HG03095 (cell line): ENCODE data around the gene TOR2A.

Experiments used
- ATAC-seq: cut with Tn5 transposase; IDR thresholded peaks from one replicate; pipeline ENCODE4 v1.9.1; 2021; ENCODE audit warnings: moderate library complexity; ENCODE audit not compliant: unreplicated experiment

TOR2A gene

GRCh38 chr9:127700594-127701255 lies 34.4 kb downstream of the TOR2A start:
- ATAC-seq: no peak

GRCh38 chr9:127700140-127700539 lies 35.0 kb downstream of the TOR2A start:
- no peak for ATAC-seq

GRCh38 chr9:127698985-127699670 lies 36.0 kb downstream of the TOR2A start:
- peak; percentile 81 for ATAC-seq

DNA sequence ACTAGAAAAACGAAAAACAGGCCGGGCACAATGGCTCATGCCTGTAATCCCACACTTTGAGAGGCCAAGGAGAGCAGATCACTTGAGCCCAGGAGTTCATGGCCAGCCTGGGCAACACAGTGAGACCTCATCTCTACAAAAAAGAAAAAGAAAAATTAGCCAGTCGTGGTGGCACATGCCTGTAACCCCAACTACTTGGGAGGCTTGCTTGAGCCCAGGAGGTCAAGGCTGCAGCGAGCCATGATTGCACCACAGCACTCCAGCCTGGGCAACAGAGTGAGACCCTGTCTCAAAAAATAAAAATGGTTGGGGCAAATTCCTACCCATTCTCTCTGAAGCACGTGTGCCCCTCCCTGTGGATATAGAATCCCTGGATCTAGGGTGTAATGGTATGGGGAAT lies 36.7 kb downstream of the TOR2A start:
- no peak for ATAC-seq

DNA sequence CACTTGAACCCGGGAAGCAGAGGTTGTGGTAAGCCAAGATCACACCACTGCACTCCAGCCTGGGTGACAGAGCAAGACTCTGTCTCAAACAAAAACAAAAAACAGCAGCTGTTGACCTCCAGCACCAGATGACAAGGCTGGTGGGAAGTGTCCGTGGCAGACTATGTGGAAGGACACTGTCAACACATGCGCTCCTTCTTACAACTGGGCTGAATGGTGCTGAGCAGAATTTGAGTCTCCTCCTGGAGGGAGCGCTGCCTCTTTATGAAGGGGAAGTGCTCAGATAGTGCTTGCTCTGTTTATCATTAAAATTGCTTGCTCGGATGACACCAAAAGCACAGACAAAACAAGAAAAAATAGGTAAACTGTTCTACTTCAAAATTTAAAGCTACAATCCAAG lies 37.5 kb downstream of the TOR2A start:
- no peak for ATAC-seq

- no peak for ATAC-seq
Observed at GRCh38 chr9:127694890-127695720, 40.0 kb downstream of the TOR2A start.

- no peak for ATAC-seq
Observed at GRCh38 chr9:127693697-127694096, 41.4 kb downstream of the TOR2A start.

DNA sequence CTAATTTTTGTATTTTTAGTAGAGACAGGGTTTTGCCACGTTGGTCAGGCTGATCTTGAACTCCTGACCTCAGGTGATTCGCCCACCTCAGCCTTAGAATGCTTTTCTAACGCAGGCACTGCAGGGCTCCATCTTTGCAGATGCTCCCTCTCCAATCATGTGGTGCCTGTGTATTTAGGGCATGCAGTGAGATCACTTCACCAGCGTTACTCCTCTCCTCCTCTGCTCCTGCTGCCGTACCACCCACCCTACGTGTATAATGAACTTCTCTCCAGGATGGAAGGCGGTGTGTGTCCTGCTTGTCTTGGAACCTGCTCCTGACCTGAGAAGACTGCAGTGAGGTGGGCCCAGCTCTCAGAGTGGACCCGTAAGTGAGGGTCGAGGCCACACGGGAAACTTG lies 42.0 kb downstream of the TOR2A start:
- no peak for ATAC-seq

GRCh38 chr9:127692071-127692470 lies 43.0 kb downstream of the TOR2A start:
- ATAC-seq: no peak

DNA sequence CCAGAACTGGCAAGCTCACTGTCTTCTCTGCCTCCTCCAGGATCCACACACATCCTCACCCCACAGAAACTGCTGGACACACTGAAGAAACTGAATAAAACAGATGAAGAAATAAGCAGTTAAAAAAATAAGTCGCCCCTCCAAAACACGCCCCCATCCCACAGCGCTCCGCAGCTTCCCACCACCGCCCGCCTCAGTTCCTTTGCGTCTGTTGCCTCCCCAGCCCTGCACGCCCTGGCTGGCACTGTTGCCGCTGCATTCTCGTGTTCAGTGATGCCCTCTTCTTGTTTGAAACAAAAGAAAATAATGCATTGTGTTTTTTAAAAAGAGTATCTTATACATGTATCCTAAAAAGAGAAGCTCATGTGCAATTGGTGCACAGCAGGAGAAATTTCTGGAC lies 44.4 kb downstream of the TOR2A start:
- ATAC-seq: no peak

GRCh38 chr9:127689329-127690000 lies 45.6 kb downstream of the TOR2A start:
- ATAC-seq: no peak

DNA sequence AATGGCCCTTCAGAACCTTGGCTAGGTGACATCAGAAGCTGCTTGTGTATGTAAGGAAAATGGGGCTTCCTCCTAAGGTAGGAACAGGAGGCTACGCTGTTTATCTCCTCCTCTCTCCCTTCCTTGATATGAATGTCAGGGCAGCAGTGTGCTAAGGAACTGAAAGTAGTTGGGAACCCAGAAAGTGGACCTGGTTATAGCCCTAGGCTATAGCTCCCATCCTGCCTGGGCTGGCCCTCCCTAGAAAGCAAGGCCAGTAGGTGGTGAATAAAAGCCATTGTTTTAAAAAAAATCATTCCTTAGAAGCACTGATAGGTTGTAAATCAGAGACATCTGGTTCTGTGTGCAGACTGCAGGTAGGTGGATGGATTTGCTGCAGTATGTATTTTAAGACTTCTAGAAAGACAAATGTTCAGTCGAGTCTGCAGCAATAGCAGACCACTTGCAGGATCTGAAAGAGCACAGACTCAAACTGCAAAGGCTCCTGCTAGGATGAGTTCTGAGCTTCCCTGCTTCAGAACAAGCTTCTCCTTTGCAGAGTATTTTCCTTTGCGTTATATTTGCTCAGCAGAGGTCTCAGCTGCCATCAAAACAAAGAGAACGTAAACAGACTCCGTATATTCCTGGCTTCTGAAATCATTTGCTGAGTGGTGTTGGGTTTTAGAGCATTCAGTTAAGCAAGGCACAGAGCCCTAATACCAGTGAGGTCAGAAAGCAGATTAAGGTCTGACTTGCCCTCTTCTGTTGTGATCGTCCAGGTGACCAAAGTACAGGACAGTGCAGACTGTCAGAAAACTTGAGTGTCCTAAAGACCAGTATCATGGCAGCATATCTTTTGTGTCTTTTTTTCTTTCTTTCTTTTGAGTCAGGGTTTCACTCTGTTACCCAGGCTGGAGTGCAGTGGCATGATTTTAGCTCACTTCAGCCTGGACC lies 48.4 kb downstream of the TOR2A start:
- ATAC-seq: no peak

GRCh38 chr9:127684576-127684975 lies 50.5 kb downstream of the TOR2A start:
- ATAC-seq: no peak

DNA sequence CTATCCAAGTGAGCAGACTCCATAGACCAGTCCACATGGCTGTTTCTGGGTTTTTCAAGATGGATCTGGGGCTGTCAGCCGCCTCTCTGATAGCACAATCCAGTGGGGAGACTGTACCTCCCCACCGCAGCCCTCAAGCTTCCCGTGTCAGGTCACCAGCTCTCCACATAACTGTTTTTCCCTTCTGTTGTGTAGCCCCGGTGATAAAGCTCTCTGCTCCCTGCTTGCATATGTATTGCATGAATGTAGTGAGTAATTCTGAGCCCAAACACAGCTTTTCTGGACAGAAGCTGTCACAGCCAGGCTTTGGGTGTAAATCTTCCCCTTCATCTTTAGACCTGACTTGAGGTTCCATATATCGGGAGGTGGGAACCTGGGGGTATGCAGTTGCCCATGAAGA lies 51.4 kb downstream of the TOR2A start:
- no peak for ATAC-seq

DNA sequence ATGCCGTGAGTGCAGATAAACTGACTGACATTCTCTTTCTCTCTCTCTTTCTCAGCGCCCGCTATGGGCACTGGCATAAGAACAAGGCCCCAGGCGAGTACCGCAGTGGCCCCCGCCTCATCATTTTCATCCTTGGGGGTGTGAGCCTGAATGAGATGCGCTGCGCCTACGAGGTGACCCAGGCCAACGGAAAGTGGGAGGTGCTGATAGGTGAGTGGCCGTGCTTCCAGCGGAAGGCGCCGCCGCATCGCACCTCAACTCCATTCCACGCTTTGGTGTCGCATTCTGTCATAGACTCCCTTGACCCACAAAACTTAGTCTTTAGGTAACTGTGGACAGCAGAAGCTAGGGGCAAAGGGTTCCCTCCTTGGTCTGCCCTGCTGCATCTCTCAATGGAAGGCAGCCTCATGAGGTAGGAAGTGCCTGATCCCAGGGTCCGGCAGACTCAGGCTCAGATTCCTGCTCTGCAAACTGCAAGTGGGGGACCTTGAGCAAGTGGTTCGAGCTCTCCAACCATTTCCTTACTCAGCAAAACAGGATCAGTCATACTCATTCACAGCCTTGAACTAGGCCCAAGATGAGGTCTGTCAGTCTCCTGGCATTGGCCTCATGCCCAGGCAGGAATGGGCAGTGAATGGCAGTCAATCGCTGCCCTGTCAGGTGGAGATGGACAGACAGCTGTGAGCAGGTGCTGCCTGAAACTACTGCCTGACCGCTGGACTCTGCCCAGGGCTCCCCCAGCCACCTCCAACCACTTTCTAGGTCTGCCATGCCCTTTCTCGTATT lies 52.5 kb downstream of the TOR2A start:
- no peak for ATAC-seq
